Natural killer cell (primary cell): ENCODE data around the gene PLGRKT. TPM values are rescaled to one million over a fixed set of nuclear protein-coding genes. Genes with fewer than 3 reads are reported as not detected.
"Not testable (repeated sequence)": the region's sequence is repeated elsewhere in the genome, so short reads cannot be mapped to it uniquely, and the experiment has no call there.

ENCODE experiments used
- ATAC-seq, 3 donors: fragments of 150-1000 bp in 2 of 3; fragments of 200-7000 bp in 1 of 3; cut with Tn5 transposase; 1 replicate in 1 of 3; 2 replicates in 2 of 3; pipeline ENCODE4 v1.10.0; 2021; ENCODE audit warnings: mild to moderate bottlenecking in 2 of 3, moderate library complexity in 2 of 3
- DNase-seq, 2 donors: peaks; one replicate each; pipeline versions ENCODE4 v3.0.0 to v3.0.0-alpha.2; 2013 to 2021; ENCODE audit warnings: mixed read lengths in 1 of 2
- H3K27ac ChIP-seq: one replicate; pipeline ENCODE4 v1.5.1; 2013; ENCODE audit warnings: mild to moderate bottlenecking, low read length
- H3K27me3 ChIP-seq: one replicate; pipeline ENCODE4 v1.6.1; 2013; ENCODE audit warnings: low read length; ENCODE audit not compliant: control insufficient read depth, insufficient read depth
- H3K36me3 ChIP-seq: one replicate; pipeline ENCODE4 v1.6.1; 2013; ENCODE audit warnings: low read length; ENCODE audit not compliant: control insufficient read depth, insufficient read depth
- H3K4me1 ChIP-seq: one replicate; pipeline ENCODE4 v1.6.1; 2013; ENCODE audit warnings: low read length; ENCODE audit not compliant: control insufficient read depth, insufficient read depth
- H3K4me3 ChIP-seq: one replicate; pipeline ENCODE4 v1.5.1; 2013; ENCODE audit warnings: low read length
- H3K9me3 ChIP-seq: one replicate; pipeline ENCODE4 v1.6.1; 2013; ENCODE audit warnings: low read length; ENCODE audit not compliant: control insufficient read depth, insufficient read depth
- H3K27ac Mint-ChIP-seq, 2 donors: one replicate each; pipeline ENCODE4 v1.8.0; 2022; ENCODE audit warnings: mild to moderate bottlenecking in 2 of 2, mixed read lengths in 2 of 2, moderate library complexity in 1 of 2
- H3K27me3 Mint-ChIP-seq, 2 donors: one replicate each; pipeline ENCODE4 v1.8.0; 2022; ENCODE audit warnings: low read depth in 2 of 2, mixed read lengths in 2 of 2
- H3K36me3 Mint-ChIP-seq: one replicate; pipeline ENCODE4 v1.8.0; 2022; ENCODE audit warnings: mixed read lengths
- H3K4me1 Mint-ChIP-seq, 2 donors: one replicate each; pipeline ENCODE4 v1.8.0; 2022; ENCODE audit warnings: mixed read lengths in 2 of 2
- H3K4me3 Mint-ChIP-seq: one replicate; pipeline ENCODE4 v1.8.0; 2022; ENCODE audit warnings: mild to moderate bottlenecking, moderate library complexity, mixed read lengths
- H3K9me3 Mint-ChIP-seq, 2 donors: one replicate each; pipeline ENCODE4 v1.8.0; 2022; ENCODE audit warnings: mixed read lengths in 2 of 2
- CTCF ChIP-seq: fragments of 200-600 bp; IDR thresholded peaks from one replicate; pipeline ENCODE4 v1.8.0; 2022; ENCODE audit warnings: antibody characterized with exemption
- WGBS: methylation state at CpG from one replicate; pipeline ENCODE4 v1.1.7; 2013; ENCODE audit warnings: missing lambda C conversion rate; ENCODE audit not compliant: insufficient coverage; 5-methylcytosine and 5-hydroxymethylcytosine counted together
- intact Hi-C: fragments of 100-400 bp; cut with micrococcal nuclease; formaldehyde crosslinking; loops from one replicate; pipeline ENCODE4 v1.14.2; 2022
- total RNA-seq, 4 donors: library from RNA; stranded (reverse); fragments of 120-200 nt in 1 of 4; gene quantifications; one replicate each; pipeline versions ENCODE4 v1.2.3 to v1.2.4, GENCODE V29; 2013 to 2022

Gene PLGRKT
- total RNA-seq, 3 donors from 2014 or later (not counting 1 experiment from before 2014, with no cell fraction given), result 14.7 to 17.8 (median 17.3) TPM

DNA sequence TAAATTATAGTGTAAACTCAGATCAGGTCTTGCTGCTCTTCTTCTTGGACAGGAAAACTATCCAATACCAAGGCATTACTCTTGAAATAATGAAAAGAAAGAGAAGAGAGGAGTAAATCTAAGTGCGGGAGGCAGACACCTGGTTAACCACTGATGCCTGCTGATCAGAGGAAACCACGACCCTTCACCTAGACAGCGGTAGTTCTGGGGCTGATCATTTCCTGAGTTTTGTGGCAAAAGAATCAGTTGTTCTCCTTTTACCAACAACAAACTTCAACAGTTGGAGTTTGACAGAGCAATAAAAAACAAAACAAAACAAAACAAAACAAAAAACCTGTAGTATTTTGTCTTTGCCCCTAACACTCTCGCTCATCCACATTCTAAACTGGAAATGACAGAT is 101.0 kb downstream of the PLGRKT start:
- peaks cover 13% of the 10 kb centered on the region for H3K4me1 ChIP-seq
- 0% methylated on average over 3 of the region's 4 CpGs for WGBS
- no peaks in the 10 kb centered on the region for H3K27me3 ChIP-seq
- Mint-ChIP-seq H3K4me3 (peak overlapping the region; percentile 62), H3K27ac (peak overlapping the region; percentile 53 to 63), H3K9me3 (no peaks in the 10 kb centered on the region), H3K27me3 (no peaks in the 10 kb centered on the region), H3K36me3 (peaks cover 12% of the 10 kb centered on the region), H3K4me1 (peaks cover 22 to 23% of the 10 kb centered on the region in 2 donors)
- TF ChIP-seq CTCF, result no peak
- H3K27ac ChIP-seq, result no peak overlapping the region
- H3K36me3 ChIP-seq, result peaks cover 2% of the 10 kb centered on the region
- no peak for ATAC-seq
- H3K4me3 ChIP-seq, result no peak overlapping the region
- DNase-seq, result peak in 1 of 2 donors; percentile 67
- intact Hi-C loops, result no loop called here
- H3K9me3 ChIP-seq, result no peaks in the 10 kb centered on the region

GRCh38 chr9:5331276-5331675 is 106.4 kb downstream of the PLGRKT start:
- peaks cover 15% of the 10 kb centered on the region for H3K4me1 ChIP-seq
- H3K27me3 Mint-ChIP-seq, DNase-seq, intact Hi-C loops, H3K9me3 Mint-ChIP-seq, H3K4me3 Mint-ChIP-seq, H3K27me3 ChIP-seq, H3K27ac ChIP-seq, H3K4me3 ChIP-seq, H3K27ac Mint-ChIP-seq, H3K9me3 ChIP-seq, H3K36me3 ChIP-seq, ATAC-seq: not testable (repeated sequence)
- WGBS, result 100% methylated on average over 2 of the region's 3 CpGs
- H3K4me1 Mint-ChIP-seq, result peaks cover 17 to 23% of the 10 kb centered on the region in 2 donors
- H3K36me3 Mint-ChIP-seq, result peaks cover 12% of the 10 kb centered on the region

DNA sequence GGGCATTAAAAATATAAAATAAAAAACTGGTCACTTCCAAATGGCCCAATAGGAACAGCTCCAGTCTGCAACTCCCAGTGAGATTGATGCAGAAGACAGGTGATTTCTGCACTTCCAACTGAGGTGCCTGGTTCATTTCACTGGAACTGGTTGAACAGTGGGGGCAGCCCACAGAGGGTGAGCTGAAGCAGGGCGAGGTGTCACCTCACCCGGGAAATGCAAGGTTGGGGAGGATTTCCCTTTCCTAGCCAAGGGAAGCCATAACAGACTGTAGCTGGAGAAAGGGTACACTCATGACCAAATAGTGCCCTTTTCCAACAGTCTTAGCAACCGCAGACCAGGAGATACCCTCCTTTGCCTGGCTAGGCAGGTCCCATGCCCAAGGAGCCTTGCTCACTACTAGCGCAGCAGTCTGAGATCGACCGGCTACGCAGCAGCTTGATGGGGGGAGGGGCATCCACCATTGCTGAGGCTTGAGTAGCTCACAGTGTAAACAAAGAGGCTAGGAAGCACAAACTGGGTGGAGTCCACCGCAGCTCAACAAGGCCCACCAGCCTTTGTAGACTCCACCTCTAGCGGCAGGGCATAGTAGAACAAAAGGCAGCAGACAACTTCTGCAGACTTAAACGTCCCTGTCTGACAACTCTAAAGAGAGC is 110.7 kb downstream of the PLGRKT start:
- Mint-ChIP-seq H3K27ac (no peak overlapping the region), H3K27me3 (no peaks in the 10 kb centered on the region), H3K4me1 (peaks cover 14 to 15% of the 10 kb centered on the region in 2 donors), H3K36me3 (no peaks in the 10 kb centered on the region), H3K4me3 (no peak overlapping the region), H3K9me3 (no peaks in the 10 kb centered on the region)
- intact Hi-C loops, result no loop called here
- H3K27me3 ChIP-seq, result no peaks in the 10 kb centered on the region
- H3K9me3 ChIP-seq, result no peaks in the 10 kb centered on the region
- no peak overlapping the region for H3K27ac ChIP-seq
- H3K4me3 ChIP-seq, result no peak overlapping the region
- peak in 1 of 2 donors; percentile 77 for DNase-seq
- H3K4me1 ChIP-seq, result peaks cover 14% of the 10 kb centered on the region
- ATAC-seq, result no peak
- H3K36me3 ChIP-seq, result peaks cover 1% of the 10 kb centered on the region
- WGBS, result 76% methylated on average over 10 of the region's 10 CpGs
- no peak for TF ChIP-seq CTCF

GRCh38 chr9:5326187-5326586 is 111.5 kb downstream of the PLGRKT start:
- DNase-seq (no peak), ATAC-seq (no peak)
- Mint-ChIP-seq H3K27me3 (no peaks in the 10 kb centered on the region), H3K4me3 (no peak overlapping the region), H3K9me3 (no peaks in the 10 kb centered on the region), H3K36me3 (no peaks in the 10 kb centered on the region), H3K4me1 (peaks cover 14 to 15% of the 10 kb centered on the region in 2 donors), H3K27ac (peak overlapping the region in 1 of 2 donors; percentile 43)
- H3K27ac ChIP-seq, result no peak overlapping the region
- H3K4me3 ChIP-seq, result no peak overlapping the region
- no peaks in the 10 kb centered on the region for H3K36me3 ChIP-seq
- no peaks in the 10 kb centered on the region for H3K9me3 ChIP-seq
- H3K27me3 ChIP-seq, result no peaks in the 10 kb centered on the region
- H3K4me1 ChIP-seq, result peaks cover 14% of the 10 kb centered on the region
- TF ChIP-seq CTCF, result no peak
- intact Hi-C loops, result no loop called here

DNA sequence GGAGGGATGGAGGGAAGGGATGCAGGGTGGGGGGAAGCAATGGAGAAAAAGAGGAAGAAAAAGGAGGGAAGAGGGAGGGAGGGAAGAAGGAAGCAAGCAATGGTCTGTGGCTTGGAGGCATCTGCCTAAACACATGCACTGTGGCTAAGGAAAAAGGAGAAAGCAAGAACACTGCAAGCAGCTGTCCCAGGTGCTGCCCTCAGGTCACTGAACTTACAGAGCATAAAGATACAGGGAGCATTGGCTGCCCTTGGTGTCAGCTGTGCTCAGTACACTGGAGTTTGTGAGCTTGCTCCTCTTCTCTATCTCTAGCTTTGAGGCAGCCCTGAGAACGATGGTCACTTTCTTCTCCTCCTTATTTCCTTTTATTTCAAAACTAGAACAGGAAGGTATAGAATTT is 116.1 kb downstream of the PLGRKT start:
- H3K27ac Mint-ChIP-seq, H3K4me1 ChIP-seq, ATAC-seq, H3K27me3 Mint-ChIP-seq, H3K9me3 ChIP-seq, DNase-seq, H3K4me3 ChIP-seq, H3K27ac ChIP-seq, H3K36me3 ChIP-seq, H3K4me1 Mint-ChIP-seq, H3K4me3 Mint-ChIP-seq, H3K9me3 Mint-ChIP-seq, intact Hi-C loops, H3K36me3 Mint-ChIP-seq, H3K27me3 ChIP-seq: not testable (repeated sequence)
- WGBS, result no CpG with 5 or more reads among the region's 1 CpG
